Neural cell (in vitro differentiated cells): ENCODE results near the gene MTRFR. TPM values are rescaled to one million over a fixed set of nuclear protein-coding genes. Genes with fewer than 3 reads are reported as not detected.
"Not testable (repeated sequence)": the region's sequence is repeated elsewhere in the genome, so short reads cannot be mapped to it uniquely, and the experiment has no call there.

ENCODE experiments used
- H2AFZ ChIP-seq: fragments of 200-600, 300-800 bp; sonication (generic), shearing (Covaris generic); 2 replicates; pipeline ENCODE4 v1.6.0; 2014; ENCODE audit warnings: low read depth, mild to moderate bottlenecking, antibody characterized with exemption, low read length, moderate library complexity
- H3F3A ChIP-seq: fragments of 200-600 bp; shearing (Covaris generic); 2 replicates; pipeline ENCODE4 v1.6.1; 2016; ENCODE audit warnings: mild to moderate bottlenecking, moderate library complexity, mixed read lengths, antibody characterized with exemption, low read length; ENCODE audit not compliant: insufficient read depth, poor library complexity, severe bottlenecking
- H3K27ac ChIP-seq: fragments of 200-600, 300-800 bp; sonication (generic), shearing (Covaris generic); 2 replicates; pipeline ENCODE4 v1.5.1; 2014; ENCODE audit warnings: mild to moderate bottlenecking, low read length, moderate library complexity
- H3K27me3 ChIP-seq: fragments of 300-800, 200-600 bp; sonication (generic), shearing (Covaris generic); 2 replicates; pipeline ENCODE4 v1.6.0; 2014; ENCODE audit warnings: mild to moderate bottlenecking, low read depth, low read length, moderate library complexity; ENCODE audit not compliant: insufficient read depth
- H3K36me3 ChIP-seq: fragments of 300-800, 200-600 bp; sonication (generic), shearing (Covaris generic); 2 replicates; pipeline ENCODE4 v1.5.1; 2014; ENCODE audit warnings: mild to moderate bottlenecking, antibody characterized with exemption, low read length, moderate library complexity; ENCODE audit not compliant: insufficient read depth
- H3K4me2 ChIP-seq: fragments of 300-800, 200-600 bp; sonication (generic), shearing (Covaris generic); 2 replicates; pipeline ENCODE4 v1.6.0; 2014; ENCODE audit warnings: mild to moderate bottlenecking, low read length
- H3K4me3 ChIP-seq: fragments of 300-800, 200-600 bp; sonication (generic), shearing (Covaris generic); 2 replicates; pipeline ENCODE4 v1.5.1; 2014; ENCODE audit warnings: mild to moderate bottlenecking, low read length, moderate library complexity
- H3K79me2 ChIP-seq: fragments of 200-600 bp; shearing (Covaris generic); replicated peaks from 2 replicates; pipeline ENCODE4 v1.6.0; 2014; ENCODE audit warnings: mild to moderate bottlenecking, low read length, moderate library complexity; ENCODE audit not compliant: insufficient read depth
- H3K9ac ChIP-seq: fragments of 300-800, 200-600 bp; sonication (generic), shearing (Covaris generic); 2 replicates; pipeline ENCODE4 v1.6.1; 2016; ENCODE audit warnings: mild to moderate bottlenecking, low read length, mixed read lengths
- H3K9me2 ChIP-seq: fragments of 200-600 bp; shearing (Covaris generic); 2 replicates; pipeline ENCODE4 v1.6.1; 2016; ENCODE audit warnings: mild to moderate bottlenecking, low read length, mixed read lengths; ENCODE audit not compliant: insufficient read depth
- H3K9me3 ChIP-seq: fragments of 200-600, 300-800 bp; sonication (generic), shearing (Covaris generic); 2 replicates; pipeline ENCODE4 v1.6.1; 2016; ENCODE audit warnings: mild to moderate bottlenecking, mixed run types, low read length, moderate library complexity, mixed read lengths
- H4K20me1 ChIP-seq: fragments of 200-600 bp; shearing (Covaris generic); 2 replicates; pipeline ENCODE4 v1.6.1; 2016; ENCODE audit warnings: mild to moderate bottlenecking, mixed run types; ENCODE audit not compliant: insufficient read depth
- EP300 ChIP-seq: fragments of 450-650 bp; conservative IDR thresholded peaks from 2 replicates; pipeline ENCODE4 v1.6.1; 2014; ENCODE audit warnings: antibody characterized with exemption, mild to moderate bottlenecking, moderate library complexity; ENCODE audit not compliant: poor library complexity, severe bottlenecking
- EZH2 ChIP-seq: fragments of 200-600, 300-800 bp; shearing (Covaris generic), sonication (generic); IDR thresholded peaks from 2 replicates; pipeline ENCODE4 v1.6.1; 2014; ENCODE audit warnings: antibody characterized with exemption, low read length, borderline replicate concordance, mild to moderate bottlenecking; ENCODE audit not compliant: insufficient read depth, poor library complexity, severe bottlenecking
- MXI1 ChIP-seq: fragments of 450-650 bp; conservative IDR thresholded peaks from 2 replicates; pipeline ENCODE4 v1.6.1; 2014; ENCODE audit warnings: antibody characterized with exemption, mild to moderate bottlenecking; ENCODE audit not compliant: poor library complexity, severe bottlenecking
- POLR2AphosphoS5 ChIP-seq: IDR thresholded peaks from 2 replicates; pipeline ENCODE4 v1.6.1; 2012
- RAD21 ChIP-seq: fragments of 450-650 bp; conservative IDR thresholded peaks from 2 replicates; pipeline ENCODE4 v1.6.1; 2014; ENCODE audit warnings: antibody characterized with exemption, mild to moderate bottlenecking, moderate library complexity
- SMC3 ChIP-seq: fragments of 450-650 bp; conservative IDR thresholded peaks from 2 replicates; pipeline ENCODE4 v1.6.1; 2014; ENCODE audit warnings: antibody characterized with exemption, mild to moderate bottlenecking, moderate library complexity; ENCODE audit not compliant: poor library complexity
- TAF1 ChIP-seq: IDR thresholded peaks from 2 replicates; pipeline ENCODE4 v1.6.1; 2012; ENCODE audit warnings: low read depth
- polyA plus RNA-seq: library from polyadenylated mRNA; depleted of rRNA; stranded (reverse); fragments of >200 nt; gene quantifications from 2 replicates; pipeline ENCODE4 v1.2.3, GENCODE V29; 2014
- TF ChIP-seq, protein P1 (sequence below): IDR thresholded peaks from 2 replicates; pipeline ENCODE4 v1.6.1; 2012; ENCODE audit warnings: borderline replicate concordance
- TF ChIP-seq, protein P2 (sequence below): fragments of 450-650 bp; IDR thresholded peaks from 2 replicates; pipeline ENCODE4 v1.5.1; 2014; ENCODE audit warnings: antibody characterized with exemption, mild to moderate bottlenecking, moderate library complexity; ENCODE audit not compliant: poor library complexity, severe bottlenecking

Gene MTRFR
- polyA plus RNA-seq, 1 donor from 2014 or later, result 30.0 TPM

DNA sequence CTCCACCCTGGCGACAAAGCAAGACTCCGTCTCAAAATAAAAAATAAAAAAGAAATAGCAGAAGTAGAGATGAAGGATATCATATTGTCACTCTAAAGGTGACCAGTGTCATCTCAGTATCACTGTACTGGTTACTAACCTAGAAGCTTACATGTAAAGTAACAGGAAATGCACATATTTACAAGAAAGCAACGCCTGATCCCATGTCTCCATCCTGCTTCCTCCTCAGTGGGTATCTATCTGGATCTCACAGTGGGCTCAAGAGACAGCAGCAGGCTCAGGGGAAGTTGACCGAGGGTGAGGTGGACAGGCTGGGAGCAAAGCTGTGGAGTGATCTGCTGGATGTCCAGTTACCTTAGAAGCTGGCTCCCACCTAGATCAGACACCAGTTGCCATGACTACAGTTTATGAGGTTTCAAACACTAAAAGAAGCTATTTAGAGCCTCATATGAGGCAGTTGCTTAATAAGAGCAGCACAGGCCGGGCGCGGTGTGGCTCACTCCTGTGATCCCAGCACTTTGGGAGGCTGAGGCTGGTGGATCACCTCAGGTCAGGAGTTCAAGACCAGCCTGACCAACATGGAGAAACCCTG lies 10.5 kb downstream of the MTRFR start:
- no peak for TF ChIP-seq EP300
- no peak for TF ChIP-seq RAD21
- TF ChIP-seq TAF1, result no peak
- no peak for TF ChIP-seq POLR2AphosphoS5
- TF ChIP-seq MXI1, result no peak
- TF ChIP-seq SMC3, result no peak
- TF ChIP-seq, protein P1, sequence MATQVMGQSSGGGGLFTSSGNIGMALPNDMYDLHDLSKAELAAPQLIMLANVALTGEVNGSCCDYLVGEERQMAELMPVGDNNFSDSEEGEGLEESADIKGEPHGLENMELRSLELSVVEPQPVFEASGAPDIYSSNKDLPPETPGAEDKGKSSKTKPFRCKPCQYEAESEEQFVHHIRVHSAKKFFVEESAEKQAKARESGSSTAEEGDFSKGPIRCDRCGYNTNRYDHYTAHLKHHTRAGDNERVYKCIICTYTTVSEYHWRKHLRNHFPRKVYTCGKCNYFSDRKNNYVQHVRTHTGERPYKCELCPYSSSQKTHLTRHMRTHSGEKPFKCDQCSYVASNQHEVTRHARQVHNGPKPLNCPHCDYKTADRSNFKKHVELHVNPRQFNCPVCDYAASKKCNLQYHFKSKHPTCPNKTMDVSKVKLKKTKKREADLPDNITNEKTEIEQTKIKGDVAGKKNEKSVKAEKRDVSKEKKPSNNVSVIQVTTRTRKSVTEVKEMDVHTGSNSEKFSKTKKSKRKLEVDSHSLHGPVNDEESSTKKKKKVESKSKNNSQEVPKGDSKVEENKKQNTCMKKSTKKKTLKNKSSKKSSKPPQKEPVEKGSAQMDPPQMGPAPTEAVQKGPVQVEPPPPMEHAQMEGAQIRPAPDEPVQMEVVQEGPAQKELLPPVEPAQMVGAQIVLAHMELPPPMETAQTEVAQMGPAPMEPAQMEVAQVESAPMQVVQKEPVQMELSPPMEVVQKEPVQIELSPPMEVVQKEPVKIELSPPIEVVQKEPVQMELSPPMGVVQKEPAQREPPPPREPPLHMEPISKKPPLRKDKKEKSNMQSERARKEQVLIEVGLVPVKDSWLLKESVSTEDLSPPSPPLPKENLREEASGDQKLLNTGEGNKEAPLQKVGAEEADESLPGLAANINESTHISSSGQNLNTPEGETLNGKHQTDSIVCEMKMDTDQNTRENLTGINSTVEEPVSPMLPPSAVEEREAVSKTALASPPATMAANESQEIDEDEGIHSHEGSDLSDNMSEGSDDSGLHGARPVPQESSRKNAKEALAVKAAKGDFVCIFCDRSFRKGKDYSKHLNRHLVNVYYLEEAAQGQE, result no peak
- TF ChIP-seq, protein P2, sequence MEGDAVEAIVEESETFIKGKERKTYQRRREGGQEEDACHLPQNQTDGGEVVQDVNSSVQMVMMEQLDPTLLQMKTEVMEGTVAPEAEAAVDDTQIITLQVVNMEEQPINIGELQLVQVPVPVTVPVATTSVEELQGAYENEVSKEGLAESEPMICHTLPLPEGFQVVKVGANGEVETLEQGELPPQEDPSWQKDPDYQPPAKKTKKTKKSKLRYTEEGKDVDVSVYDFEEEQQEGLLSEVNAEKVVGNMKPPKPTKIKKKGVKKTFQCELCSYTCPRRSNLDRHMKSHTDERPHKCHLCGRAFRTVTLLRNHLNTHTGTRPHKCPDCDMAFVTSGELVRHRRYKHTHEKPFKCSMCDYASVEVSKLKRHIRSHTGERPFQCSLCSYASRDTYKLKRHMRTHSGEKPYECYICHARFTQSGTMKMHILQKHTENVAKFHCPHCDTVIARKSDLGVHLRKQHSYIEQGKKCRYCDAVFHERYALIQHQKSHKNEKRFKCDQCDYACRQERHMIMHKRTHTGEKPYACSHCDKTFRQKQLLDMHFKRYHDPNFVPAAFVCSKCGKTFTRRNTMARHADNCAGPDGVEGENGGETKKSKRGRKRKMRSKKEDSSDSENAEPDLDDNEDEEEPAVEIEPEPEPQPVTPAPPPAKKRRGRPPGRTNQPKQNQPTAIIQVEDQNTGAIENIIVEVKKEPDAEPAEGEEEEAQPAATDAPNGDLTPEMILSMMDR, result no peak
- no peak for TF ChIP-seq EZH2
- Histone ChIP-seq H3K9me3 (no peaks in the 10 kb centered on the region), H3K27ac (no peak overlapping the region)

DNA sequence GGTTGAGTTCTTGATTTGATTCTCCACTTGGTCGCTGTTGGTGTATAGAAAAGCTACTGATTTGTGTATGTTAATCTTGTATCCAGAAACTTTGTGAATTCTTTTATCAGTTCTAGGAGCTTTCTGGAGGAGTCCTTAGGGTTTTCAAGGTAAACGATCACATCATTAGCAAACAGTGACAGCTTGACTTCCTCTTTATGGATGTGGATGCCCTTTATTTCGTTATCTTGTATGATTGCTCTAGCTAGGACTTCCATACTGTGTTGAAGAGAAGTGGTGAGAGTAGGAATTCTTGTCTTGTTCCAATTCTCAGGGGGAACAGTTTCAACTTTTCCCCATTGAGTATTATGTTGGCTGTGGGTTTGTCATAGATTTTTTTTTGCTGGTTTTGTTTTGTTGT lies 12.4 kb downstream of the MTRFR start:
- H3K9me2 ChIP-seq, result no peaks in the 10 kb centered on the region
- H4K20me1 ChIP-seq, result no peaks in the 10 kb centered on the region
- no peaks in the 10 kb centered on the region for H3K36me3 ChIP-seq
- H3K4me2 ChIP-seq, result no peak overlapping the region
- no peak overlapping the region for H2AFZ ChIP-seq
- no peaks in the 10 kb centered on the region for H3K27me3 ChIP-seq
- H3K9me3 ChIP-seq, result no peaks in the 10 kb centered on the region
- H3K79me2 ChIP-seq, result no peaks in the 10 kb centered on the region
- TF ChIP-seq SMC3, result no peak
- no peak for TF ChIP-seq TAF1
- TF ChIP-seq EZH2, result no peak
- TF ChIP-seq, protein P1, result no peak
- TF ChIP-seq MXI1, result no peak
- no peak for TF ChIP-seq POLR2AphosphoS5
- TF ChIP-seq, protein P2, result no peak
- TF ChIP-seq EP300, result no peak
- TF ChIP-seq RAD21, result no peak
- no peaks in the 10 kb centered on the region for H3F3A ChIP-seq
- H3K27ac ChIP-seq, result no peak overlapping the region
- H3K4me3 ChIP-seq, result no peak overlapping the region
- H3K9ac ChIP-seq, result no peak overlapping the region

More for the DNA sequence above, 10.5 kb downstream of the MTRFR start:
- H4K20me1 ChIP-seq, result no peaks in the 10 kb centered on the region
- no peaks in the 10 kb centered on the region for H3K79me2 ChIP-seq
- H3K9ac ChIP-seq, result no peak overlapping the region
- no peak overlapping the region for H3K4me2 ChIP-seq
- H3K27me3 ChIP-seq, result no peaks in the 10 kb centered on the region
- no peak overlapping the region for H3K4me3 ChIP-seq
- H2AFZ ChIP-seq, result no peak overlapping the region
- H3K36me3 ChIP-seq, result no peaks in the 10 kb centered on the region
- no peaks in the 10 kb centered on the region for H3F3A ChIP-seq
- no peaks in the 10 kb centered on the region for H3K9me2 ChIP-seq

DNA sequence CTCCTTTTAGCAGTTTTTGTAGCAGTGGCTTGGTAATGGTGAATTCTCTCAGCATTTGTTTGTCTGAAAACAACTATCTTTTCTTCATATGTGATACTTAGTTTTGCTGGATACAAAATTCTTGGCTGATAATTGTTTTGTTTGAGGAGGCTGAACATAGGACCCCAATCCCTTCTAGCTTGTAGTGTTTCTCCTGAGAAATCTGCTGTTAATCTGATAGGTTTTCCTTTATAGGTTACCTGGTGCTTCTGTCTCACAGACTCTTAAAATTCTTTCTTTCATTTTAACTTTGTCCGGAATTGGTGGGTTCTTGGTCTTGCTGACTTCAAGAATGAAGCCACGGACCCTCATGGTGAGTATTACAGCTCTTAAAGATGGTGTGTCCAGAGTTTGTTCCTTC lies 14.9 kb downstream of the MTRFR start:
- not testable (repeated sequence) for H3K9me3 ChIP-seq, H3K27ac ChIP-seq, H4K20me1 ChIP-seq, H3K27me3 ChIP-seq, H3K4me3 ChIP-seq, H3K36me3 ChIP-seq, H3K9ac ChIP-seq, H3K9me2 ChIP-seq, H3K79me2 ChIP-seq, H3K4me2 ChIP-seq, H2AFZ ChIP-seq, H3F3A ChIP-seq
